HG02623 (cell line): ENCODE data around the gene SP7.
A peak's percentile ranks its signal among the peaks of the same experiment; 100 is the strongest.
"Not testable (repeated sequence)": the region's sequence is repeated elsewhere in the genome, so short reads cannot be mapped to it uniquely, and the experiment has no call there.

ENCODE experiments used
- ATAC-seq: cut with Tn5 transposase; IDR thresholded peaks from one replicate; pipeline ENCODE4 v1.9.1; 2021; ENCODE audit warnings: moderate library complexity; ENCODE audit not compliant: unreplicated experiment

SP7 gene

DNA sequence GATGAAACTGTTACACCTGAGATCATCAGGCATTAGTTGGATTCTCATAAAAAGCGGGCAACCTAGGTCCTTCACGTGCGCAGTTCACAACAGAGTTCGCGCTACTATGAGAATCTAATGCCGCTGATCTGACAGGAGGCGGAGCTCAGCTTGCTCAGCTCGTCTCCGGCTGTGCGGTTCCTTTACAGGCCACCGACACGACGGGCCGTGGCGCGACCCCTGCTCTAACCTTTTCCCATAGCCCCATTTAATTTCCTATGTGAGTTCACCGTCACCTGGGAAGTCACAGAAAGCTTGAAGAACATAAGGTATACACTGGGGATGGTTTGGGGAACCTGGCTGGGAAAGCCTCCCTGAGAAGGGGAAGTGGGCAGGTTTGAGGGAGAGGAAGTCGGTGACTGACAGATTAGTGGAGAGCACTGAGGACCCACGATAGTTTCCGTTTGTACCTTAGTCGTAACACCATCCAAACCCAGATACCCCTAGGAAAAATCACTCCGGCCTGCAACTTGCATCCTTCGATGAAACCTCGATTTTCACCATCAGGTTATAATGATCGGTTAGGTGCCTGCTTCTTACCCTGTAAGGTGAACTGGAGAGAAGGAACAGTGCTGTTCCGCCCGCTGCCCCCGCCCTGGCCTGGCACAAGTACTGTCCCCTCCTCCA, 11.9 kb downstream of the SP7 start:
- ATAC-seq = no peak

DNA sequence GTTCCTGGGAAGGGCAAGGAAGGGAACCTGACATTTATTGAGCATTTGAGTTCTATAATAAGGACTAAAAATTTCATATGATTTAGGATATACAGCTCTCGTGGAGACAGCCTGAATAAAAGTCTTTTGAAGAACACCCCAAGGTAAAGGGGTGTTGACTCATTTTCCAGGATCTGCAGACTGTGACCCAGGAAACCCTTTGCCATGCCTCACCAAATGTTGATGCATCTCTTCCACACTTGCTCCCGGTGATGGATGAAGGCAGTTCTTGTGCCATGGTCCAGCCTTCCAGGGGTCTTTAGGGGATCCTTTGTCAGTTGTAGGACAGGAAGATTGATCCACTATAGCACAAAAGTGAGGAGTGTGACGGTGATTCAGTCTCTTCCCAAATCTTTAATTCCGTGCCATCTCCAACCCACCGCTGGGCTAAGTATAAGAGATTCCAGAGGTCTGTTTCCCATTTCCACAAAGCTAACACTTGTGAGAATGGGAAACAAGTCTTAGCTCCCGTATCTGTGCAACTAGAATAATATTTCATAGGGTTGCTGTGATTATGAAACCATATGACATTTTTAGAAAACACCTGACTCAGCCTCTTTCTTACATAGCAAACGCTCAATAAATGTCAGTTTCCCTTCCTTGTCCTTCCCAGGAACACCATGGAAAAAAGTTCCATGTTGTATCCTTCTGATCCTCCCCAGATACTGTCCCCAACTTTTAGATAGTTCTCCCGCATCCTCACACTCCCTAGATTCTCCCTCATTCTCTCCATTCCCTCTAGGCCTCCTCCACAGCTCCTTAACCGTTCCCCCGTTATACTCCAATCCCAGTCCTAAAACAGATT, 15.6 kb downstream of the SP7 start:
- no peak for ATAC-seq

DNA sequence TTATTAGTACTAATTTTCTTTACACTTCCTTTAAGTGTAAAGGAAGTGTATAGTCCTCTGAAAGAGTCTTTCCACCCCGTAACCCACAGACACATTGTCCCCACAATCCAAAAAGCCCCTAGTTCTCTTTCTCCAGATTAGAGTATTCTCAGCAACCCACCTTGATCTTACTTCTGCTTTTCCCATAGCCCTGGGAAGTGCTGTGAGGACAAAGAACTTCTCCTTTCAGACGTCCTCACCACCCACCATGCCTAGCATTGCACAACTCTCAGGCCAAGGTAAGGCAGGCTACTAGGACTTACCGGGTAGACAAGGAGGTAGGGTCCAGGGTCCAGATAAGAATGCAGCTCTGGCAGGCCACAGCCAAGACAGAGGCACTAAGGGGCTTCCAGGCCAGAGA, 22.2 kb downstream of the SP7 start:
- no peak for ATAC-seq

DNA sequence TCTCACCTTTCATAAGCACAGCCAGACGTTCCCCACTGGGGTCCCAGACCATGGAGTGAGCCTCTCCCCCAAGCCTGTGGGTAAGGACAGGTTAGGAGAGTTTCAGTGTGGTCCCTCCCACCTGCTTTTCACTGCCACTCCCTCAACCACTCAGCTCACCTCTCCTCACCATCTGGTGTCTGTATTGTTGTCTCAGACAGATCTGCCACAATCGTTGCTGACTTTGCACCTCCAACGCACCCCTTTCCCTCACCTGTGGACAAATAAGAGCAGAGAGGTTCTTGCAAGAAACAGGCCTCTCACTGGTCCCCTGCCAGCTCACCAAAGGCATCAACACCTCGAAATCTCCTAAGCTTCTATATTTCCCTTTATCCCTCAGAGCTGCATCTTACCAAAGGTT, 27.9 kb downstream of the SP7 start:
- ATAC-seq = no peak

DNA sequence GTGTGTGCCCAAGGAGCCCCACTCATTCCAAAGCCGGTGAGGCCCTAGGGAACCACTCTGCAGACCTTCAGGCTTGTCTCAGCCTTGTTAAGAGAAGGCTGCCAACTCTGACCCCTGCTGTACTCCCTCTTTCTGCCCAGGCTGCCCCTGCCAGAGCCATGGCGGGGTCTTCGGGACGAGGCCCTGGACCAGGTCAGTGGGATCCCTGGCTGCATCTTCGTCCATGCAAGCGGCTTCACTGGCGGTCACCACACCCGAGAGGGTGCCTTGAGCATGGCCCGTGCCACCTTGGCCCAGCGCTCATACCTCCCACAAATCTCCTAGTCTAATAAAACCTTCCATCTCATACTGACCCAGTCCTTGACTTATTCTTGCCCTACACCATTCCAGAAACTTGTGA, 29.3 kb downstream of the SP7 start:
- ATAC-seq = no peak

DNA sequence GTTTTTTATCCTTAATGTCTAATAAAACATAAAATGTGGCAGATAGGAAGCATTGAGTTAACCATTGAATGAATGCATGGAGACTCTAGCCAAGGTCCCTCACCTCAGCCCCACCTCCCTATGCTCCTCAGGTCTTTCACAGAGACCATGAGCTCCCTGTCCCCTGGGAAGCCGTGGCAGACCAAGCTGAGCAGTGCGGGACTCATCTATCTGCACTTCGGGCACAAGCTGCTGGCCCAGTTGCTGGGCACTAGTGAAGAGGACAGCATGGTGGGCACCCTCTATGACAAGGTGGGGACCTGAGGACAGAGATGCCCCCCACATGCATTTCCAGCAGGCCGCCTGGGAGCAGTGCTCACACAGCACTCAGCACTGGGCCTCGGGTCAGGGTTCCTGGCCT, 33.3 kb downstream of the SP7 start:
- ATAC-seq = no peak

DNA sequence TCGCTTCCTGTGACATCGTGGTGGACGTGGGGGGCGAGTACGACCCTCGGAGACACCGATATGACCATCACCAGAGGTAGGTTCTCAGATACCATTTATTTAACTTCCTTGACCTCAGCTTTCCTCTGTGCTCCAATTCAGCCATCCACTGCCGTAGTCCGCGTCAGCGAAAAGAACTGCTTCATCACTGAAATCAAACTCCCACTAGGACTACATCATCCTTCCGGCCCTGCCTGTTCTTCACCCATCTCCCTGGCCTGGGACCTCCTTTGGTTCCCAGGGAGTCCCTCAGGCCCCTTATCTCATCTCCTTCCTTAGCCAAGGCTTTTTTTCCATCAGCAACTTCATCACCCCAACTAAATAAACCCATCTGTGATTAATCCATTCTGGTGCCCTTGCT, 36.0 kb downstream of the SP7 start:
- no peak for ATAC-seq

DNA sequence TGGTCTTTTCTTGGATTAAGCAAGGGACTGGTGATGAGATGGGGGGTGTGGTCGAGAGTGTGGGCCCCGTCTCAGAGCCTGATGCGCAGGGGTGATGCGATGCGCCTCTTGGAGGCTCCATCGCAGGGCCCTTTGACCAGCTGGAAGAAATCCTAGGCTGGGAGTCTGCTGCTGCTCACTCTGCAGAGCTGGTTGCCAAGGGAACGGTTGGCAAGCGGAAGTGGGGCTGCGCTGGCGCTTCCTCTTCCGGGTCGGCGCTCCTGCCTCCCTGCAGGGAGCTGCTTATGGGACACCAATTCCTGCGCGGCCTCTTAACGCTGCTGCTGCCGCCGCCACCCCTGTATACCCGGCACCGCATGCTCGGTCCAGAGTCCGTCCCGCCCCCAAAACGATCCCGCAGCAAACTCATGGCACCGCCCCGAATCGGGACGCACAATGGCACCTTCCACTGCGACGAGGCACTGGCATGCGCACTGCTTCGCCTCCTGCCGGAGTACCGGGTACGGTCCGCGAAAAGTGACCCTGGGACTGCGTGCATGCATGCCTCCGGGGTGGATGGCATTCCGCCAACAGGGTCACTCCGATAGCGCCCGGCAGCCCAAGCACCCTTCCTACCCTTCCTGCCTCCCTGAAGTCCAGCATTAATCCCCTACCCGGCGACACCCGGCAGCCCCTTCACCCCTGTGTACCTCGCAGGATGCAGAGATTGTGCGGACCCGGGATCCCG, 36.5 kb downstream of the SP7 start, which contains the start of gene MYG1:
Gene MYG1, plus strand, starts transcription at position 242 of the 727 bp plus-strand sequence. Its CDS starts 43 bp downstream, at position 285.
- peak; percentile 72 for ATAC-seq

DNA sequence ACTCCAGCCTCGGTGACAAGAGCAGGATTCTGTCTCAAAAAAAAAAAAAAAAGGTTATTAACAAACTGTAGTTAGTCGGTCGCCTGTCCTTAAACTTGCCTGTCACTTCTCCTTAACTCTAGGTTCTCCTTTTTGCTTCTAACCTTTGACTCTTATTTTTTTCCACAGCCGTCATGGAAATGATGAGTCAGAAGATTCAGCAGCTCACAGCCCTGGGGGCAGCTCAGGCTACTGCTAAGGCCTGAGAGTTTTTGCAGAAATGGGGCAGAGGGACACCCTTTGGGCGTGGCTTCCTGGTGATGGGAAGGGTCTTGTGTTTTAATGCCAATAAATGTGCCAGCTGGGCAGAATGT, 37.1 kb downstream of the SP7 start:
- ATAC-seq = no peak

DNA sequence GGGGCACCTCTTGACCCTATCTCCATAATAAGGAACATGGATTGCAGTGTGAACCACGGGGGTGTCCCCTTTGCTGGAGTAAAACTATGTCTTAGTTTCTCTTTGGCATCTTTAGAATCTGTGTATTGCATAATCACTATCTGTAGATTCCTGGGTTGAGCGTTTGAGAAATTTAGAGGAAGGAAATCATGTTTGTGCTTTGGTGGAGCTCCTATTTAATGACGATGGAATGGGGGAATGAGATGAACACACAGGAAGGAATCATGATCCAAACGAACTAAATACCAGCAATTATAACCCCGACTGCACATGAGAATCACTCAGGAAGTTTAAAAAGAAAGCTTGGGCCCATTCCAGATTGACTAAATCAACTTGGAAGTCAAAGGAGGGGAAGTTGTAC, 38.0 kb downstream of the SP7 start:
- no peak for ATAC-seq

DNA sequence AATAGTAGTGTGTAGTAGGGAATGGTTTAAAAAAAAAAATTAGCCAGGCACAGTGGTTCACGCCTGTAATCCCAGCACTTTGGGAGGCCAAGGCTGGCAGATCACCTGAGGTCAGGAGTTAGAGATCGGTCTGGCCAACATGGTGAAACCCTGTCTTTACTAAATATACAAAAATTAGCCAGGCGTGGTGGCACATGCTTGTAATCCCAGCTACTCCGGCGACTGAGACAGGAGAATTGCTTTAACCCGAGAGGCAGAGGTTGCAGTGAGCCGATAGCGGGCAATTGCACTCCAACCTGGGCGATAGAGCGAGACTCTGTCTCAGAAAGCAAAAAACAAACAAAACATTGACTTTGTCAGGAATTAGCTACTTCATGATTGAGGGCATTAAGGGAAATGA, 39.0 kb downstream of the SP7 start:
- not testable (repeated sequence) for ATAC-seq

DNA sequence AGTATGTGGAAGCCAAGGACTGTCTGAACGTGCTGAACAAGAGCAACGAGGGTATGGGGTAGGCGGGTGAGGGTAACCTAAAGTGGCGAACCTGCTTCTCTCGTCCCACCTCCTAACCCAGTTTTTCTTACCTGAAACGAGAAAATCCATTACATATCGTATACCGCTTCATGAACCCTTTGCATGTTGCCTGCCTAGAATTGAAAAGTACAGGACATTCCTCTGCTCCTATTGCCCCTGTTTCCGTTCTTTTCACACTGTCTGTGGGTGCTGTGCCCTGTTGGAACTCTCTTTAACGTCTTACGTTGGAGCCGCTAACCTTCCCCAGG, 40.3 kb downstream of the SP7 start:
- ATAC-seq = no peak

DNA sequence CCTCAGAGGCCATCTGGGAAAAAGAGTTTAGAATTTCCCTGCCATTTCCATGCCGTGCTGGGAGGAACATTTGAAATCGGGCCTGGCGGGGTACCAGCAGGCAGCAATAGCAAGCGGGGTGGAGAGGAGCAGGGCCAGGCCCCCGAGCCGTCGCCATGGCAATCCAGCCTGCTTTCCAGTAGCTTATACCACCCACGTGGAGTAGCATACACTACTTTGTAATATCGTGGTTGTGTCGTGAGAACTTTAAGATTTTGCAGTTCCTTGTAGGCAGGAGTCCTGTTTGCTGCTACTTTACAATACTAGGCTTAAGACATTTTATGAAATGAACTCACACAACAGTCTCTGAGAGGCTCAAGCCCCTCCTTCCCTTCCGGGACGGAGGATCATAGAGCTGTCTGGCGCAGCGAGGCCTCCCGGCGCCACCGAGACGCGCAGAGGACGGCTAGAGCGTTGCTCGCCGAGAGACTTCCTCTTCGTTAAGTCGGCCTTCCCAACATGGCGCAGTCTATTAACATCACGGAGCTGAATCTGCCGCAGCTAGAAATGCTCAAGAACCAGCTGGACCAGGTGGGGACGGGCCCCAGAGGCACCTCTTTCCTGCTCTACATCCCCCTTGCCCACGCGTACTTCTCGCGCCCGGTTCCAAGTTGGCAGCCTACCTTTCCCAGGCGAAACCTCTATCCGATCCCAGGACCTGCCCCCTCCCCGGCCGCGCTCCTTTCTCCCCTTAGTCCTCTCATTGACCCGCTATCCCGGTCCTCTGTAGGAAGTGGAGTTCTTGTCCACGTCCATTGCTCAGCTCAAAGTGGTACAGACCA, 40.9 kb downstream of the SP7 start, which contains the start of gene PFDN5:
Gene PFDN5, plus strand, starts transcription at position 473 of the 821 bp plus-strand sequence. Its CDS starts 26 bp downstream, at position 499.
- peak; percentile 81 for ATAC-seq

DNA sequence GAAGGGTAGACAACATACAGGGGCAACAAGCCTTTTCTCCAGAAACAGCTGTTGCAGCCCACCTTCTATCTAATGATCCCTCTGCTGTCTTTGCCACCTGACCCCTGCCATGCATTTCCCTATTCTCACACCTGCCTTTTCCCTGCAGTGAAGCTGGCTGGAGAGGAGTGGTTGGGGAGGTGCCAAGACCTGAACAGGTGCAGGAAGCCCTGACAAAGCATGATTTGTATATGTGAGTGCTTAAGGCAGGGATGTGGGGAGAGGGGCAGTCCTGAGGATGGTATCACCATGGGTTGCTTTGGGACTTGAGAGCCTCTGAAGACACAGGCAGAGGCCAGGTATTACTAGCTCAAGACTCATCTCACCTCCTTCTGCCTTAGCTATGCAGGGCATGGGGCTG, 43.7 kb downstream of the SP7 start:
- ATAC-seq = no peak

DNA sequence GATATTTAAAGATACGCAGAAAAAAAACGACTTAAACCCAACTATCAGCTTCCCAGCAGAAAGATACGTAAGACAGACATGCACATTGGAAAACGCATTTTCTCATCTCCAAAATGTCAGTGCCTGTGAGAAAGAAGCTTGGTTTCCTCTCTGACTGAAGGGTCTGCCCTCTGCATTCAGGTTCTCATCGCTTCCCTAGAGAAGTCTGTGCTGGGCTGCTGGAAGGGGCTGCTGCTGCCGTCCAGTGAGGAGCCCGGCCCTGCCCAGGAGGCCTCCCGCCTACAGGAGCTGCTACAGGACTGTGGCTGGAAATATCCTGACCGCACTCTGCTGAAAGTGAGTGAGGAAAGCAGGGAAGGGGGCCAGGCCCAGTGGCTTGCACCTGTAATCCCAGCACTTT, 45.5 kb downstream of the SP7 start:
- ATAC-seq = no peak

DNA sequence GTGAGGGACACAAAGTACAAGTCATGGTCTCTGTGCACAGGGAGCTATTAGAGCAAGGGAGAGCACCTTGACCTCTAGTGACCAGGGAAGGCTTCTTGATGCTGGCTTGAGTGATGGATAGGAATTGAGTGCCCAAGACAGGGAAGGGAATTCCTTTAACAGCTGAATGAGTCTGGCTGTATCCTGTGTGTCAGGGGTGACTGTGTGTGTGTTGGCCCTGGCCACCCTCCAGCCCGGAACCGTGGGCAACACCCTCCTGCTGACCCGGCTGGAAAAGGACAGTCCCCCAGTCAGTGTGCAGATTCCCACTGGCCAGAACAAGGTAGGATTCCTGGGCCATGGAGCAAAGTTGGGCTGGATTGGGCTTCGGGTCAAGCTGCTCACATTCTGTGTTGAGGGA, 46.3 kb downstream of the SP7 start:
- ATAC-seq = no peak

DNA sequence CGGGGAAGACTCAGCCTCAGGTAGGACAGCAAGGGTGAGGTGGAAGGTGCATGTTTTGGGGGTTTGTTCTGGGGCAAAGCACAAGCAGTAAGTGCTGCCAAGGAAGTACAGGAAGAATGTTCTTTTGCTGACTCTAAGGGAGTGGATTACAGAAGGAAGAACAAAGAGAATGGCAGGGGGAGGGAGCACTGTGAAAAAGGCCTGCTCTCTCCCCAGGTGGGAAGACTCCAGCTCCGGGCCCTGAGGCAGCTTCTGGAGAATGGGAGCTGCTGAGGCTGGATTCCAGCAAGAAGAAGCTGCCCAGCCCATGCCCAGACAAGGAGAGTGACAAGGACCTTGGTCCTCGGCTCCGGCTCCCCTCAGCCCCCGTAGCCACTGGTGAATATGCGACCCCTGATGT, 47.8 kb downstream of the SP7 start:
- no peak for ATAC-seq

DNA sequence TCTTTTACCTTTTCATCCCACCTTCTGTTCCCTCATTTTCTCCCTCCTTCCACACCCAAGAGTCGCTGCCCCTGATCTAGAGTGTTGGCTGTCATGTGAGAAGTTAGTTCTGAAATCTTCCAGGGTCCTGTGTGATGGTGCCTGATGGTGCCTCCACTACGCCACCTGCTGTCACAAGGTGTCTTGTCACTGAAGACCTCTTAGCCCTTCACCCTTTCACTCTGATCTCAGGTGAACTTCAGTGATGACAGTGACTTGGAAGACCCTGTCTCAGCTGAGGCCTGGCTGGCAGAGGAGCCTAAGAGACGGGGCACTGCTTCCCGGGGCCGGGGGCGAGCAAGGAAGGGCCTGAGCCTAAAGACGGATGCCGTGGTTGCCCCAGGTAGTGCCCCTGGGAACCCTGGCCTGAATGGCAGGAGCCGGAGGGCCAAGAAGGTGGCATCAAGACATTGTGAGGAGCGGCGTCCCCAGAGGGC, 48.4 kb downstream of the SP7 start:
- ATAC-seq = no peak

DNA sequence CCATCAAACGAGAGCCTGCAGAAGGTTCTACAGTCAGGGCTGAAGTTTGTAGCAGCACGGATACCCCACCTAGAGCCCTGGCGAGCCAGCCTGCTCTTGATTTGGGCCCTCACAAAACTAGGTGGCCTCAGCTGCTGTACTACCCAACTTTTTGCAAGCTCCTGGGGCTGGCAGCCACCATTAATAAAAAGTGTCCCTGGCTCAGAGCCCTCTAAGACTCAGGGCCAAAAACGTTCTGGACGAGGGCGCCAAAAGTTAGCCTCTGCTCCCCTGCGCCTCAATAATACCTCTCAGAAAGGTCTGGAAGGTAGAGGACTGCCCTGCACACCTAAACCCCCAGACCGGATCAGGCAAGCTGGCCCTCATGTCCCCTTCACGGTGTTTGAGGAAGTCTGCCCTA, 49.7 kb downstream of the SP7 start:
- ATAC-seq = no peak

DNA sequence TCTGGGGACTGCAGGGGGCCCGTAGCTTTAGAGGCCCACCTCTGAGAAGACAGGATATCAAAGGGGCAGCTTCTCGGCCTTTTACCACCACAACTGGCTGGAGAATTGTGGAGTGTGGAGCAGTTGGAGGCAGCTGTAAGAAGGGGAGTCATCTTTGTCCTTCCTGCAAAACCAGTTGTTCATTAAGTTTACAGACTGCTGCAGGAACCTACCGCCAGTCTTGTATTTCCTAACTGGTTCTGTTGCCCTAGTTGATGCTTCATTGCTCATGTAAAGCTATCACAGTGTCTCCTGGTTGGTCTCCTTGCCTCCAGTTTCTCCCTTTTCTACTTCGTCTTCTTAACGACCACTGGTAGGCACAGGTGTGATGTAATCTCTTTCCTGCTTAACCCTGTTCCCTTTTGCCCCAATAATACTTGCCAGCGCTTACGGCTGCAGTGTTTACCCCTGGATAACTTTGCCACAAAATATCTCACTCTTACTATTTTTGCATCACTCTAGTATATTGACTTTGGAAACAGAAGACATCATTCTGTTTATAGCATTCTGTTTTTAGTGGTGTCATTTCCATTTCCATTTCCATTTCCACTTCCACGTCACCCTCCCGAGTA, 56.2 kb downstream of the SP7 start:
- no peak for ATAC-seq
